ENCODE measurements around the gene NIPBL.
"Not testable (repeated sequence)": the region's sequence is repeated elsewhere in the genome, so short reads cannot be mapped to it uniquely, and the experiment has no call there.

Gene NIPBL

GRCh38 chr5:36950586-36951457, 74.3 kb downstream of the NIPBL start:
- no peak for DNase-seq

GRCh38 chr5:36953043-36953442, 76.5 kb downstream of the NIPBL start:
- no peak for DNase-seq

- no peak for DNase-seq
These were observed 81.5 kb downstream of the NIPBL start for GRCh38 chr5:36957953-36958537.

- DNase-seq: no peak
These were observed 82.0 kb downstream of the NIPBL start for GRCh38 chr5:36958612-36959011.

- no peak for DNase-seq
These were observed 88.6 kb downstream of the NIPBL start for GRCh38 chr5:36965179-36965578.

GRCh38 chr5:36969700-36970395, 93.3 kb downstream of the NIPBL start:
- DNase-seq: no peak

- DNase-seq: no peak
These were observed 101.6 kb downstream of the NIPBL start for GRCh38 chr5:36978196-36978595.

- no peak for DNase-seq
These were observed 105.6 kb downstream of the NIPBL start for GRCh38 chr5:36982146-36982545.

- DNase-seq: no peak
These were observed 108.8 kb downstream of the NIPBL start for GRCh38 chr5:36985387-36985786.

GRCh38 chr5:36988396-36988795, 111.8 kb downstream of the NIPBL start:
- no peak for DNase-seq

- no peak for DNase-seq
These were observed 122.0 kb downstream of the NIPBL start for GRCh38 chr5:36998578-36998977.

GRCh38 chr5:37002176-37002751, 125.7 kb downstream of the NIPBL start:
- no peak for DNase-seq

GRCh38 chr5:37005252-37005651, 128.7 kb downstream of the NIPBL start:
- DNase-seq: no peak

- DNase-seq: no peak
These were observed 129.5 kb downstream of the NIPBL start for GRCh38 chr5:37005946-37006540.

- not testable (repeated sequence) for DNase-seq
These were observed 136.6 kb downstream of the NIPBL start for GRCh38 chr5:37013181-37013580.

- DNase-seq: no peak
These were observed 137.8 kb downstream of the NIPBL start for GRCh38 chr5:37014321-37014720.

- no peak for DNase-seq
These were observed 139.5 kb downstream of the NIPBL start for GRCh38 chr5:37015795-37016666.

- no peak for DNase-seq
These were observed 152.3 kb downstream of the NIPBL start for GRCh38 chr5:37028910-37029309.

- DNase-seq: no peak
These were observed 152.9 kb downstream of the NIPBL start for GRCh38 chr5:37029436-37029835.

GRCh38 chr5:37034955-37035354, 158.4 kb downstream of the NIPBL start:
- DNase-seq: no peak

GRCh38 chr5:37037840-37038239, 161.3 kb downstream of the NIPBL start:
- DNase-seq: no peak

- DNase-seq: no peak
These were observed 163.3 kb downstream of the NIPBL start for GRCh38 chr5:37039824-37040223.
